Measurements from ENCODE around the gene KRT35. TPM values are rescaled to one million over a fixed set of nuclear protein-coding genes. Genes with fewer than 3 reads are reported as not detected.

Gene KRT35
- total and polyA plus RNA-seq, 2 donors (not counting 3 experiments of a cell fraction or from before 2014, with no cell fraction given) = not detected

DNA sequence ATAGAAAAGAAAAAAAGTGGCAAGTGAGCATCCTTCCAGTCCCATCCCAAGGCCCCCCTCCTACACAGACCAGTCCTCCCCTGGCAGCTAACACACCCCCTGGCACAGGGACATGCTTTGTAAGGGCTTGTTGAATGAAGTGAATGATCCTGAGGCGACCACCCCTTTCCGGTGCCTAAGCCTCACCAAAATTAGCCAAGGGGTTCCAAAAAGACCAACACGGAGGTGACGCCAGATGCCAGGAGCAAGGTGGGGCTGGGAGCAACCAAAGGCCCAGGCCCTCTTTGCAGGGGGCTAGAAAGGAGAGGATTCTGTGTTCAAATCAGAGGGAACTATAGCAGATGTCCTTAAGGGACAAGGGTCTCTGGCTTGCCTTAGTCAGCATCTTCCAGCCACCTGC lies 5.5 kb downstream of the KRT35 start:
- Histone ChIP-seq H3K4me2 (ENCODE audit: insufficient read depth, low read length) (no peak overlapping the region), H3K4me1 (ENCODE audit: control insufficient read depth, extremely low read depth, insufficient read depth, low read length) (no peaks in the 10 kb centered on the region), H3K9me1 (replicated peaks; ENCODE audit: control insufficient read depth, extremely low read depth, insufficient read depth, low read length) (no peaks in the 10 kb centered on the region), H3K9ac (replicated peaks; ENCODE audit: extremely low read depth, insufficient read depth, low read length) (no peak overlapping the region), H3K4me3 (replicated peaks in 1 of 3; ENCODE audit: insufficient read depth in 1 of 3, low read depth in 1 of 3, low read length in 3 of 3) (no peak overlapping the region), H3K79me2 (ENCODE audit: control insufficient read depth, insufficient read depth, low read length) (no peaks in the 10 kb centered on the region), H3K36me3 (ENCODE audit: control insufficient read depth in 2 of 2, extremely low read depth in 1 of 2, insufficient read depth in 2 of 2, low read length in 2 of 2) (no peaks in the 10 kb centered on the region), H3K27me3 (ENCODE audit: control insufficient read depth in 2 of 2, insufficient read depth in 2 of 2, low read length in 2 of 2) (peaks cover 5% of the 10 kb centered on the region in 2 experiments), H3K9me3 (replicated peaks; ENCODE audit: control insufficient read depth, insufficient read depth, low read length) (no peaks in the 10 kb centered on the region), H4K20me1 (replicated peaks; ENCODE audit: control insufficient read depth, extremely low read depth, insufficient read depth, low read length) (no peaks in the 10 kb centered on the region), H3K27ac (ENCODE audit: insufficient read depth, low read depth, low read length) (no peak overlapping the region), H2AFZ (ENCODE audit: low read depth, low read length) (no peak overlapping the region)
- BruUV-seq (replicated peaks) = no TSS peak
- FAIRE-seq (no peak), DNase-seq (ENCODE audit: low read depth, low spot score) (no peak)
- ChIA-PET POLR2A (no interaction called here), CTCF (interaction anchor here (1.5 kb wide), 1 partner anchor 73 kb away, joined by 6 read pairs; no protein-coding TSS in a partner anchor)
- no peak for TF ChIP-seq MYC (IDR thresholded peaks at IDR 0.05; ENCODE audit: low read depth, low read length)
- dilution Hi-C loops (cut with MboI; ENCODE audit: extremely low pct_ligation_motif_present, low sequenced_read_pairs) = no loop called here
- intact Hi-C loops (cut with micrococcal nuclease) = loop anchor here (10.0 kb wide), 1 partner anchor 51 kb away; the partner anchor contains the start of gene KRT37

DNA sequence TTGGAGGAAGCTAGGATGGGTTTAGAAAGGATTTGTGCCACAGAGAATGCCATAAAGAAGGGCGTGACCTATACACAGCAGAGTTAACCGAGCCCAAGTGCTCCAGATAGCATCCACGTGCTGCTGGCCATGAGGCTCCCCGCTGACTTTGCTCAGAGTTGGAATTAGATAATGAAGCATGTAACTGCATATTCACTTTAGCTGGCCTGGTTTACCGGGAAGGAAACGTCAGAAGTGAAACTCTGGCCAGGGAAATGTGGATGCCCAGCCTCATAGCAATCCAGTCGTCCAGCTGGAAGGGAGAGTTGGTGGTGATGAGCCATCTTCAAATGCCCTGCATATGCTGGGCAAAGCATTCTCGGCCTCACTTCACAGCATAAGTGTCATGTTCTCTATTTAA lies 6.1 kb downstream of the KRT35 start:
- Histone ChIP-seq H3K9me1 (replicated peaks; ENCODE audit: control insufficient read depth, extremely low read depth, insufficient read depth, low read length) (no peaks in the 10 kb centered on the region), H3K36me3 (ENCODE audit: control insufficient read depth in 2 of 2, extremely low read depth in 1 of 2, insufficient read depth in 2 of 2, low read length in 2 of 2) (no peaks in the 10 kb centered on the region), H3K4me1 (ENCODE audit: control insufficient read depth, extremely low read depth, insufficient read depth, low read length) (no peaks in the 10 kb centered on the region), H3K27ac (ENCODE audit: insufficient read depth, low read depth, low read length) (no peak overlapping the region), H3K9ac (replicated peaks; ENCODE audit: extremely low read depth, insufficient read depth, low read length) (no peak overlapping the region), H3K79me2 (ENCODE audit: control insufficient read depth, insufficient read depth, low read length) (no peaks in the 10 kb centered on the region), H2AFZ (ENCODE audit: low read depth, low read length) (no peak overlapping the region), H3K9me3 (replicated peaks; ENCODE audit: control insufficient read depth, insufficient read depth, low read length) (no peaks in the 10 kb centered on the region), H3K4me3 (replicated peaks in 1 of 3; ENCODE audit: insufficient read depth in 1 of 3, low read depth in 1 of 3, low read length in 3 of 3) (no peak overlapping the region), H3K4me2 (ENCODE audit: insufficient read depth, low read length) (no peak overlapping the region), H3K27me3 (ENCODE audit: control insufficient read depth in 2 of 2, insufficient read depth in 2 of 2, low read length in 2 of 2) (peaks cover 5% of the 10 kb centered on the region in 2 experiments), H4K20me1 (replicated peaks; ENCODE audit: control insufficient read depth, extremely low read depth, insufficient read depth, low read length) (no peaks in the 10 kb centered on the region)
- TF ChIP-seq EZH2 (IDR thresholded peaks at IDR 0.05; ENCODE audit: borderline replicate concordance, low read depth, low read length, severe bottlenecking) (no peak), FOS (IDR thresholded peaks at IDR 0.05; ENCODE audit: borderline replicate concordance, insufficient read depth, low read length) (no peak), JUN (IDR thresholded peaks at IDR 0.05; ENCODE audit: borderline replicate concordance, insufficient read depth, insufficient read length, low read depth) (no peak), POLR2A (IDR thresholded peaks at IDR 0.05; ENCODE audit: low read depth, low read length) (no peak), POLR2AphosphoS5 (IDR thresholded peaks at IDR 0.05; ENCODE audit: insufficient read depth, low read depth, low read length) (no peak), MYC (IDR thresholded peaks at IDR 0.05; ENCODE audit: low read depth, low read length) (no peak), GATA2 (IDR thresholded peaks at IDR 0.05; ENCODE audit: insufficient read depth, insufficient read length, low read depth, low read length) (no peak)
- TF ChIP-seq, protein P1, sequence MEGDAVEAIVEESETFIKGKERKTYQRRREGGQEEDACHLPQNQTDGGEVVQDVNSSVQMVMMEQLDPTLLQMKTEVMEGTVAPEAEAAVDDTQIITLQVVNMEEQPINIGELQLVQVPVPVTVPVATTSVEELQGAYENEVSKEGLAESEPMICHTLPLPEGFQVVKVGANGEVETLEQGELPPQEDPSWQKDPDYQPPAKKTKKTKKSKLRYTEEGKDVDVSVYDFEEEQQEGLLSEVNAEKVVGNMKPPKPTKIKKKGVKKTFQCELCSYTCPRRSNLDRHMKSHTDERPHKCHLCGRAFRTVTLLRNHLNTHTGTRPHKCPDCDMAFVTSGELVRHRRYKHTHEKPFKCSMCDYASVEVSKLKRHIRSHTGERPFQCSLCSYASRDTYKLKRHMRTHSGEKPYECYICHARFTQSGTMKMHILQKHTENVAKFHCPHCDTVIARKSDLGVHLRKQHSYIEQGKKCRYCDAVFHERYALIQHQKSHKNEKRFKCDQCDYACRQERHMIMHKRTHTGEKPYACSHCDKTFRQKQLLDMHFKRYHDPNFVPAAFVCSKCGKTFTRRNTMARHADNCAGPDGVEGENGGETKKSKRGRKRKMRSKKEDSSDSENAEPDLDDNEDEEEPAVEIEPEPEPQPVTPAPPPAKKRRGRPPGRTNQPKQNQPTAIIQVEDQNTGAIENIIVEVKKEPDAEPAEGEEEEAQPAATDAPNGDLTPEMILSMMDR (IDR thresholded peaks at IDR 0.05; ENCODE audit: extremely low read depth in 1 of 2, insufficient read depth in 1 of 2, low read depth in 1 of 2, low read length in 2 of 2) = no peak
- TF ChIP-seq, protein P2, sequence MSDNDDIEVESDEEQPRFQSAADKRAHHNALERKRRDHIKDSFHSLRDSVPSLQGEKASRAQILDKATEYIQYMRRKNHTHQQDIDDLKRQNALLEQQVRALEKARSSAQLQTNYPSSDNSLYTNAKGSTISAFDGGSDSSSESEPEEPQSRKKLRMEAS (IDR thresholded peaks at IDR 0.05; ENCODE audit: insufficient read depth, insufficient read length) = no peak
- FAIRE-seq (no peak), DNase-seq (ENCODE audit: low read depth, low spot score) (no peak)
- no TSS peak for BruUV-seq (replicated peaks)
- intact Hi-C loops (cut with micrococcal nuclease) = loop anchor here (10.0 kb wide), 1 partner anchor 50 kb away; the partner anchor contains the start of gene KRT37
- dilution Hi-C loops (cut with MboI; ENCODE audit: extremely low pct_ligation_motif_present, low sequenced_read_pairs) = no loop called here
- ChIA-PET CTCF (interaction anchor here (1.5 kb wide), 1 partner anchor 74 kb away, joined by 6 read pairs; no protein-coding TSS in a partner anchor), POLR2A (no interaction called here)
